Fibroblast of lung (primary cell): ENCODE measurements around the gene GPR27.

Source experiments
- EZH2 ChIP-seq: IDR thresholded peaks from 2 replicates; pipeline ENCODE4 v1.5.1; 2012; ENCODE audit warnings: low read length, control low read depth, mild to moderate bottlenecking; ENCODE audit errors: missing control alignments
- TF ChIP-seq, protein P1 (sequence below), 2 donors: IDR thresholded peaks in 1 of 2; conservative IDR thresholded peaks in 1 of 2; 1 replicate in 1 of 2; 2 replicates in 1 of 2; pipeline ENCODE4 v1.5.1; 2011 to 2012; ENCODE audit warnings: low read length in 2 of 2, control low read depth in 1 of 2, inconsistent platforms in 1 of 2, low read depth in 1 of 2, mild to moderate bottlenecking in 1 of 2

DNA sequence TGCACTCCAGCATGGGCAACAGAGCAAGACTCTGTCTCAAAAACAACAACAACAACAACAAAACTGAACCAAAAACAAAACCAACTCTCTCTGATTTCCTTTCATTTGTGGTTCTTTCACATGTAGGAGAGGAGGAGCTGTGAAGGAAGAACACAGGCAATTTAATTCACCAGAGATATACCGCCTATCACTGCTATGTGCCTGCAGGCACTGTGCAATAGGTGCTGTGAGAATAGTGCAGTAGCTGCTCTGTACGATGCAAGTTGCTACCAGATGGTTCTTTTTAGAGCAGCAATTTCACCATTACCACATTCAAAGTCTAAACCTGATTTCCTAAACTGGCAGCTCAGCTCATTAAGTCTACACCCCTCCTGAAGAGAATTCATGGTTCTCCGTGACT is 42.6 kb downstream of the GPR27 start:
- TF ChIP-seq, protein P1, sequence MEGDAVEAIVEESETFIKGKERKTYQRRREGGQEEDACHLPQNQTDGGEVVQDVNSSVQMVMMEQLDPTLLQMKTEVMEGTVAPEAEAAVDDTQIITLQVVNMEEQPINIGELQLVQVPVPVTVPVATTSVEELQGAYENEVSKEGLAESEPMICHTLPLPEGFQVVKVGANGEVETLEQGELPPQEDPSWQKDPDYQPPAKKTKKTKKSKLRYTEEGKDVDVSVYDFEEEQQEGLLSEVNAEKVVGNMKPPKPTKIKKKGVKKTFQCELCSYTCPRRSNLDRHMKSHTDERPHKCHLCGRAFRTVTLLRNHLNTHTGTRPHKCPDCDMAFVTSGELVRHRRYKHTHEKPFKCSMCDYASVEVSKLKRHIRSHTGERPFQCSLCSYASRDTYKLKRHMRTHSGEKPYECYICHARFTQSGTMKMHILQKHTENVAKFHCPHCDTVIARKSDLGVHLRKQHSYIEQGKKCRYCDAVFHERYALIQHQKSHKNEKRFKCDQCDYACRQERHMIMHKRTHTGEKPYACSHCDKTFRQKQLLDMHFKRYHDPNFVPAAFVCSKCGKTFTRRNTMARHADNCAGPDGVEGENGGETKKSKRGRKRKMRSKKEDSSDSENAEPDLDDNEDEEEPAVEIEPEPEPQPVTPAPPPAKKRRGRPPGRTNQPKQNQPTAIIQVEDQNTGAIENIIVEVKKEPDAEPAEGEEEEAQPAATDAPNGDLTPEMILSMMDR (conservative IDR thresholded peaks at IDR 0.05 in 1 of 2, IDR thresholded peaks at IDR 0.05 in 1 of 2; ENCODE audit: low read depth in 1 of 2, low read length in 2 of 2), result no peak
- no peak for TF ChIP-seq EZH2
